Astrocyte of the spinal cord (primary cell): ENCODE measurements around the gene MEGF8.
A peak's percentile ranks its signal among the peaks of the same experiment; 100 is the strongest.

ENCODE experiments used
- DNase-seq: peaks from one replicate; pipeline ENCODE4 v3.0.0; 2011; ENCODE audit warnings: low read depth, low spot score
- H3K4me3 ChIP-seq: 2 replicates; pipeline ENCODE4 v1.5.1; 2011; ENCODE audit warnings: low read depth, mild to moderate bottlenecking, low read length, moderate library complexity
- in situ Hi-C: cut with HindIII; loops from 2 replicates; pipeline ENCODE4 v1.10.0; 2017; ENCODE audit warnings: low sequenced_read_pairs
- TF ChIP-seq, protein P1 (sequence below): IDR thresholded peaks from 2 replicates; pipeline ENCODE4 v1.5.1; 2012; ENCODE audit warnings: low read depth, mild to moderate bottlenecking, low read length, inconsistent platforms

Gene MEGF8

DNA sequence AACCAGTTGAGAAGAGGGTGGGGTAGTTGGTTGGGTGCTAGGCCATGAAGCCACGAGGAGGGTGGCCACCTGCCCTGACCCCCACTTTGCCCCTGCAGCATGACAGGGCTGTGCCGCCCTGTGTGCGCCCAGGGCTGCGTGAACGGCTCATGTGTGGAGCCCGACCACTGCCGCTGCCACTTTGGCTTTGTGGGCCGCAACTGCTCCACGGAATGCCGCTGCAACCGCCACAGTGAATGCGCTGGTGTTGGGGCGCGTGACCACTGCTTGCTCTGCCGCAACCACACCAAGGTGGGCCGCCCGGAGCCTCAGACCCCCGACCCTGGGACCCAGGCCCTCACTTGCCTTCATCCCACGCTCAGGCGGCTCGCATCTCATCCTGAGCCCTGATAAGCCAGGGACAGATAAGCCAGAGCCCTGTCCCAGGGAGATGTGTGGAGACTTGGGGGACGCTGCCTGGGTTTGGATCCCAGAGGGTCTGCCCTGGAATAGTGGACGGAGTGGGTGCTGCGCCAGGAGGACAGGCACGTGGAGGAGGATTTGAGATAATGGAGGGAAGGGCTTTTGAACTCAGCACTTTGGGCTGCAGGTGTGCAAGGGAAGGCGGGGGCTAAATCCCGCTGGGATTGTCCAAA, 44.1 kb downstream of the MEGF8 start:
- in situ Hi-C loops = no loop called here
- DNase-seq = no peak
- TF ChIP-seq, protein P1, sequence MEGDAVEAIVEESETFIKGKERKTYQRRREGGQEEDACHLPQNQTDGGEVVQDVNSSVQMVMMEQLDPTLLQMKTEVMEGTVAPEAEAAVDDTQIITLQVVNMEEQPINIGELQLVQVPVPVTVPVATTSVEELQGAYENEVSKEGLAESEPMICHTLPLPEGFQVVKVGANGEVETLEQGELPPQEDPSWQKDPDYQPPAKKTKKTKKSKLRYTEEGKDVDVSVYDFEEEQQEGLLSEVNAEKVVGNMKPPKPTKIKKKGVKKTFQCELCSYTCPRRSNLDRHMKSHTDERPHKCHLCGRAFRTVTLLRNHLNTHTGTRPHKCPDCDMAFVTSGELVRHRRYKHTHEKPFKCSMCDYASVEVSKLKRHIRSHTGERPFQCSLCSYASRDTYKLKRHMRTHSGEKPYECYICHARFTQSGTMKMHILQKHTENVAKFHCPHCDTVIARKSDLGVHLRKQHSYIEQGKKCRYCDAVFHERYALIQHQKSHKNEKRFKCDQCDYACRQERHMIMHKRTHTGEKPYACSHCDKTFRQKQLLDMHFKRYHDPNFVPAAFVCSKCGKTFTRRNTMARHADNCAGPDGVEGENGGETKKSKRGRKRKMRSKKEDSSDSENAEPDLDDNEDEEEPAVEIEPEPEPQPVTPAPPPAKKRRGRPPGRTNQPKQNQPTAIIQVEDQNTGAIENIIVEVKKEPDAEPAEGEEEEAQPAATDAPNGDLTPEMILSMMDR = no peak
- no peak overlapping the region for H3K4me3 ChIP-seq

DNA sequence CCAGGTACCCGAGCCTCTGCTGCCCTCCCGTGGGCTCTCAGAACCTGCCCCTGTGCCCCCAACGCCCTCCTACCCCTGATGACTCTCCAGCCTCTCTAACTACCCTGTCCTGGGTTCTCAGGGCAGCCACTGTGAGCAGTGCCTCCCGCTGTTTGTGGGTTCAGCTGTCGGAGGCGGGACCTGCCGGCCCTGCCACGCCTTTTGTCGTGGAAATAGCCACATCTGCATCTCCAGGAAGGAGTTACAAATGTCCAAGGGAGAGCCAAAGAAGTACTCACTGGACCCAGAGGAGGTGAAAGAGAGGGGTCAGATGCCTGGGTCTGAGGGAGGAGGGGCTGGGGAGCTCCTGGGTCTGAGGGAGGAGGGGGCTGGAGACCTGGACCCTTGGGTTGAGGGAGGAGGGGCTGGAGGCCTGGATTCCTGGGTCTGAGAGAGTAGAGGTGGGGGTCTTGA, 44.7 kb downstream of the MEGF8 start:
- in situ Hi-C loops = no loop called here
- no peak overlapping the region for H3K4me3 ChIP-seq
- TF ChIP-seq, protein P1 = no peak
- DNase-seq = no peak

DNA sequence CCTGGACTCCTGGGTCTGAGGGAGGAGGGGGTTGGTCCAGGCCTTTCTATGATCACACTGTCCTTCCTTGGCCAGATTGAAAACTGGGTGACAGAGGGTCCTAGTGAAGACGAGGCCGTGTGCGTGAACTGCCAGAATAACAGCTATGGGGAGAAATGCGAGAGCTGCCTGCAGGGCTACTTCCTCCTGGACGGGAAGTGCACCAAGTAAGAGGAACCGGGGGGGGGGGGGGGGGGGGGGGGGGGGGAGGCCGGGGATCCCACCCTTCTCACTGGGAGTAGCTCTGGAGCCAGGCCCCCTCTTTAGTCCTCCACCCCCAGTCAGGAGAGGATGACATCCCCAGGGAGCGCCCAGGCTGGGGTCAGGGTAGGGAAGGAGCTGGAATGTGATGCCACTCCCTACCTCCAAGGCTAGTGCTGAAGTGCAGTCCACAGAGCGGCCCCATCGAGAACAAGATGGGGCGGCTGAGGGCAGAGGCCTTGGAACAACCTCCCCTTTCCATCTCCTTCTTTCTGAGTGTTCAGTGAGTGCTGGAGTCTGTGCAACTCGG, 45.3 kb downstream of the MEGF8 start:
- H3K4me3 ChIP-seq = no peak overlapping the region
- in situ Hi-C loops = no loop called here
- TF ChIP-seq, protein P1 = no peak
- DNase-seq = peak; percentile 28

- TF ChIP-seq, protein P1 = no peak
- no peak overlapping the region for H3K4me3 ChIP-seq
- in situ Hi-C loops = no loop called here
- DNase-seq = no peak
These were observed 49.5 kb downstream of the MEGF8 start for GRCh38 chr19:42374826-42375376.

GRCh38 chr19:42375415-42376176, 50.2 kb downstream of the MEGF8 start:
- no peak for DNase-seq
- H3K4me3 ChIP-seq = no peak overlapping the region
- in situ Hi-C loops = no loop called here
- TF ChIP-seq, protein P1 = no peak

DNA sequence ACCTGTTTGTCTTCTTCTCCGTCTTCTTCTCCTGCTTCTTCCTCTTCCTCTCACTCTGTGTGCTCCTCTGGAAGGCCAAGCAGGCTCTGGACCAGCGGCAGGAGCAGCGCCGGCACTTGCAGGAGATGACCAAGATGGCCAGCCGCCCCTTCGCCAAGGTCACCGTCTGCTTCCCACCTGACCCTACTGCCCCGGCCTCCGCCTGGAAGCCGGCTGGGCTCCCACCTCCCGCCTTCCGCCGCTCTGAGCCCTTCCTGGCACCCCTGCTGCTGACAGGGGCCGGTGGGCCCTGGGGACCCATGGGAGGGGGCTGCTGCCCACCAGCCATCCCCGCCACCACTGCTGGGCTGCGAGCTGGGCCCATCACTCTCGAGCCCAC, 50.7 kb downstream of the MEGF8 start:
- DNase-seq = no peak
- in situ Hi-C loops = no loop called here
- TF ChIP-seq, protein P1 = no peak
- no peak overlapping the region for H3K4me3 ChIP-seq
